ENCODE measurements around the gene NVL. TPM values are rescaled to one million over a fixed set of nuclear protein-coding genes. Genes with fewer than 3 reads are reported as not detected.

NVL gene
- total and polyA plus RNA-seq, 2 of the 8 experiments (the other 6 are each of a cell fraction or from before 2014, with no cell fraction given), result 22.7 to 45.8 TPM

- Histone ChIP-seq H3K4me1 (replicated peaks in 1 of 4; ENCODE audit: control insufficient read depth in 3 of 4, insufficient read depth in 4 of 4, low read length in 3 of 4) (no peaks in the 10 kb centered on the region), H3K23ac (ENCODE audit: insufficient read length) (no peak overlapping the region), H2BK120ac (replicated peaks; ENCODE audit: low read depth, low read length) (no peak overlapping the region), H3K18ac (ENCODE audit: extremely low read depth, low read length) (no peak overlapping the region), H2AK5ac (ENCODE audit: low read depth, low read length) (no peak overlapping the region), H3K79me2 (ENCODE audit: control insufficient read depth in 1 of 2, insufficient read depth in 2 of 2, low read length in 2 of 2) (no peaks in the 10 kb centered on the region), H3K9ac (replicated peaks in 1 of 4; ENCODE audit: extremely low read depth in 1 of 4, low read depth in 3 of 4, low read length in 3 of 4) (no peak overlapping the region), H3K27me3 (replicated peaks in 1 of 4; ENCODE audit: control insufficient read depth in 3 of 4, extremely low read depth in 1 of 4, insufficient read depth in 3 of 4, low read length in 3 of 4) (no peaks in the 10 kb centered on the region), H3K4me2 (ENCODE audit: insufficient read depth in 1 of 2, low read depth in 2 of 2, low read length in 2 of 2) (no peak overlapping the region), H2BK12ac (ENCODE audit: low read depth, low read length) (no peak overlapping the region), H3K4ac (replicated peaks; ENCODE audit: insufficient read length, low read depth, low read length) (no peak overlapping the region), H4K20me1 (replicated peaks in 1 of 2; ENCODE audit: control insufficient read depth in 1 of 2, insufficient read depth in 2 of 2, low read length in 2 of 2) (no peaks in the 10 kb centered on the region), H4K91ac (replicated peaks; ENCODE audit: insufficient read length, low read length) (no peak overlapping the region), H3K56ac (replicated peaks; ENCODE audit: insufficient read length, low read depth, low read length) (no peak overlapping the region), H2BK15ac (ENCODE audit: low read length) (no peak overlapping the region), H3K14ac (ENCODE audit: insufficient read length) (no peak overlapping the region), H4K5ac (ENCODE audit: insufficient read length, low read depth, low read length) (no peak overlapping the region), H4K8ac (ENCODE audit: extremely low read depth, insufficient read depth, low read length) (no peak overlapping the region), H3K79me1 (ENCODE audit: low read depth, low read length) (no peaks in the 10 kb centered on the region), H3K4me3 (ENCODE audit: extremely low read depth in 1 of 4, insufficient read depth in 2 of 4, low read depth in 3 of 4, low read length in 4 of 4) (no peak overlapping the region), H2BK5ac (ENCODE audit: low read depth, low read length) (no peak overlapping the region), H3K9me3 (ENCODE audit: insufficient read depth in 2 of 2, low read depth in 1 of 2, low read length in 1 of 2) (no peaks in the 10 kb centered on the region), H3K27ac (ENCODE audit: low read depth, low read length) (no peak overlapping the region), H3K36me3 (ENCODE audit: control insufficient read depth in 2 of 4, insufficient read depth in 4 of 4, low read length in 3 of 4) (peaks cover 0 to 21% (median 1%) of the 10 kb centered on the region in 4 experiments; a peak in 4 of 8 replicates), H2BK20ac (ENCODE audit: low read length) (no peak overlapping the region), H2AFZ (ENCODE audit: low read length) (no peak overlapping the region), H3K23me2 (ENCODE audit: low read depth, low read length) (no peaks in the 10 kb centered on the region)
- POLR2A ChIA-PET (ENCODE audit: partially characterized antibody), result interaction anchor here (0.6 kb wide), 1 partner anchor 166 kb away, joined by 5 read pairs; no protein-coding TSS in a partner anchor
- DNase-seq (ENCODE audit: low read depth in 1 of 2, low spot score in 2 of 2), result no peak
- no peak for FAIRE-seq
- 77% methylated on average over 6 of the region's 6 CpGs; no CpG with 5 or more reads in 1 of the 2 experiments for WGBS, 2 experiments (ENCODE audit: extremely low coverage in 1 of 2, insufficient coverage in 1 of 2, insufficient read length in 1 of 2, insufficient replicate concordance in 2 of 2, low coverage in 1 of 2, low lambda C conversion rate in 2 of 2, missing lambda C conversion rate in 1 of 2)
- CTCF ChIA-PET (ENCODE audit: partially characterized antibody), result interaction anchor here (0.6 to 1.8 kb wide), 3 partner anchors 15 to 27 kb away, joined by 3 to 5 read pairs (median 3); no protein-coding TSS in a partner anchor
- no peak for TF ChIP-seq RXRA (IDR thresholded peaks at IDR 0.05; ENCODE audit: insufficient read depth, low read depth, low read length)
- no peak for TF ChIP-seq USF2 (IDR thresholded peaks at IDR 0.05; ENCODE audit: low read length)
- TF ChIP-seq NRF1 (IDR thresholded peaks at IDR 0.05; ENCODE audit: low read depth, low read length), result no peak
- no peak for TF ChIP-seq POU5F1 (IDR thresholded peaks at IDR 0.05; ENCODE audit: low read depth, low read length)
- TF ChIP-seq KDM5A (IDR thresholded peaks at IDR 0.05; ENCODE audit: low read length), result no peak
- TF ChIP-seq SRF (IDR thresholded peaks at IDR 0.05; ENCODE audit: low read depth, low read length), result no peak
- TF ChIP-seq JUN (IDR thresholded peaks at IDR 0.05; ENCODE audit: low read depth, low read length), result no peak
- no peak for TF ChIP-seq SP4 (IDR thresholded peaks at IDR 0.05; ENCODE audit: low read length)
- TF ChIP-seq TCF12 (IDR thresholded peaks at IDR 0.05; ENCODE audit: low read depth, low read length), result no peak
- no peak for TF ChIP-seq CTBP2 (IDR thresholded peaks at IDR 0.05; ENCODE audit: borderline replicate concordance, insufficient read depth, insufficient read length, low read length)
- TF ChIP-seq TEAD4 (IDR thresholded peaks at IDR 0.05; ENCODE audit: low read depth, low read length), result no peak
- TF ChIP-seq TAF7 (optimal IDR thresholded peaks at IDR 0.05; ENCODE audit: borderline replicate concordance, low read depth, low read length), result no peak
- no peak for TF ChIP-seq SIN3A (conservative IDR thresholded peaks at IDR 0.05 in 1 of 2, IDR thresholded peaks at IDR 0.05 in 1 of 2; ENCODE audit: low read depth in 1 of 2, low read length in 2 of 2)
These were observed 65.7 kb downstream of the NVL start for GRCh38 chr1:224264321-224264720.

All from H1 (cell line).